Upper lobe of left lung (tissue), 4 donors: ENCODE data around the gene STX1A.

Experiments used
- EP300 ChIP-seq, 4 donors: sonication (generic); formaldehyde crosslinking; IDR thresholded peaks; one replicate each; pipeline ENCODE4 v1.5.1; 2017; ENCODE audit warnings: antibody characterized with exemption in 4 of 4, control low read depth in 2 of 4
- POLR2A ChIP-seq, 4 donors: fragments of 450-650 bp; IDR thresholded peaks; one replicate each; pipeline ENCODE4 v1.5.1; 2016 to 2017; ENCODE audit warnings: antibody characterized with exemption in 4 of 4, mild to moderate bottlenecking in 2 of 4
- POLR2AphosphoS5 ChIP-seq, 2 donors: sonication (generic); formaldehyde crosslinking; IDR thresholded peaks; one replicate each; pipeline ENCODE4 v1.5.1; 2017; ENCODE audit warnings: antibody characterized with exemption in 2 of 2
- TF ChIP-seq, protein P1 (sequence below), 6 experiments: fragments of 450-650 bp in 4 of 6; fragments of 200-600 bp in 2 of 6; sonication (generic) in 2 of 6; IDR thresholded peaks; one replicate each; pipeline ENCODE4 v1.5.1; 2016 to 2019; ENCODE audit warnings: antibody characterized with exemption in 6 of 6

DNA sequence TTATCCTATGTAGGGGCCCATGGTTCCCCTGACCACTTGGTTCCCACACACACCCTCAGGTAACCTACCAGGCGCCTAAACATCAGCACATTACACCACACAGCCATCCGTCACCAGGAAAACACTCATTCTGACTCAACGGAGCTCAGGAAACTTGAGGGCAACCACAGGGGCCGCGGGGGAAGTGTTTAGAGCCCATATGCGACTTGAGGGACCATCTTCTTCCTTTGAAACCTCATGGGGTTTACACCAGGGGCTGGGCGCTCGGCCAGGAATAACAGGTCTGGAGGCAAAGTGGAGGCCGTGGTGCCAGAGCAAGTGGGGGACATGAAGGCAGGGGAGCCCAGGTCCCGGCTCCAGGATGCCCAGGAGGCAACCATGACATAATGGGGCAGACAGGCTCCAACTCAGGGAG lies 1.5 kb downstream of the STX1A start:
- TF ChIP-seq, protein P1, sequence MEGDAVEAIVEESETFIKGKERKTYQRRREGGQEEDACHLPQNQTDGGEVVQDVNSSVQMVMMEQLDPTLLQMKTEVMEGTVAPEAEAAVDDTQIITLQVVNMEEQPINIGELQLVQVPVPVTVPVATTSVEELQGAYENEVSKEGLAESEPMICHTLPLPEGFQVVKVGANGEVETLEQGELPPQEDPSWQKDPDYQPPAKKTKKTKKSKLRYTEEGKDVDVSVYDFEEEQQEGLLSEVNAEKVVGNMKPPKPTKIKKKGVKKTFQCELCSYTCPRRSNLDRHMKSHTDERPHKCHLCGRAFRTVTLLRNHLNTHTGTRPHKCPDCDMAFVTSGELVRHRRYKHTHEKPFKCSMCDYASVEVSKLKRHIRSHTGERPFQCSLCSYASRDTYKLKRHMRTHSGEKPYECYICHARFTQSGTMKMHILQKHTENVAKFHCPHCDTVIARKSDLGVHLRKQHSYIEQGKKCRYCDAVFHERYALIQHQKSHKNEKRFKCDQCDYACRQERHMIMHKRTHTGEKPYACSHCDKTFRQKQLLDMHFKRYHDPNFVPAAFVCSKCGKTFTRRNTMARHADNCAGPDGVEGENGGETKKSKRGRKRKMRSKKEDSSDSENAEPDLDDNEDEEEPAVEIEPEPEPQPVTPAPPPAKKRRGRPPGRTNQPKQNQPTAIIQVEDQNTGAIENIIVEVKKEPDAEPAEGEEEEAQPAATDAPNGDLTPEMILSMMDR (IDR thresholded peaks at IDR 0.05), result no peak
- TF ChIP-seq POLR2AphosphoS5 (IDR thresholded peaks at IDR 0.05) (no peak), EP300 (IDR thresholded peaks at IDR 0.05) (no peak), POLR2A (IDR thresholded peaks at IDR 0.05) (no peak)
